CD4-positive, alpha-beta T cell (primary cell): ENCODE results near the gene ATIC. TPM values are rescaled to one million over a fixed set of nuclear protein-coding genes. Genes with fewer than 3 reads are reported as not detected.
A peak's percentile ranks its signal among the peaks of the same experiment; 100 is the strongest.

Experiments
- ATAC-seq: fragments of 200-7000 bp; cut with Tn5 transposase; one replicate; pipeline ENCODE4 v1.10.0; 2022; ENCODE audit warnings: mild to moderate bottlenecking; ENCODE audit not compliant: poor library complexity
- CTCF ChIA-PET: fragments of 350-600 bp; sonication (Branson Sonifier 250); formaldehyde crosslinking; loops from one replicate; lab custom pipeline; 2021; ENCODE audit warnings: antibody characterized with exemption, inconsistent platforms; lab: Charles Lee
- POLR2A ChIA-PET: fragments of 350-600 bp; sonication (Branson Sonifier 250); formaldehyde crosslinking; loops from one replicate; lab custom pipeline; 2021; ENCODE audit warnings: antibody characterized with exemption, inconsistent platforms; lab: Charles Lee
- DNase-seq, 14 experiments: peaks; one replicate each; pipeline ENCODE4 v3.0.0-alpha.2; 2013 to 2020; ENCODE audit warnings: mixed read lengths in 2 of 14
- H3K27ac ChIP-seq, 2 donors: one replicate each; pipeline versions ENCODE4 v1.5.1 to v1.7.0; 2013; ENCODE audit warnings: low read length in 2 of 2, low read depth in 1 of 2, mild to moderate bottlenecking in 1 of 2
- H3K27me3 ChIP-seq, 2 experiments: 1 replicate in 1 of 2; 2 replicates in 1 of 2; pipeline versions ENCODE4 v1.6.1 to v1.7.0; 2013; ENCODE audit warnings: low read length in 2 of 2, control low read depth in 1 of 2, mild to moderate bottlenecking in 1 of 2, moderate library complexity in 1 of 2; ENCODE audit not compliant: insufficient read depth in 2 of 2, control insufficient read depth in 1 of 2
- H3K36me3 ChIP-seq: one replicate; pipeline ENCODE4 v1.6.1; 2013; ENCODE audit warnings: low read length, control low read depth; ENCODE audit not compliant: insufficient read depth
- H3K4me1 ChIP-seq: one replicate; pipeline ENCODE4 v1.6.1; 2013; ENCODE audit warnings: low read length, control low read depth; ENCODE audit not compliant: insufficient read depth
- H3K4me3 ChIP-seq: one replicate; pipeline ENCODE4 v1.5.1; 2013; ENCODE audit warnings: mild to moderate bottlenecking, low read length, moderate library complexity
- H3K9me3 ChIP-seq, 2 experiments: 1 replicate in 1 of 2; 2 replicates in 1 of 2; pipeline versions ENCODE4 v1.6.1 to v1.7.0; 2013; ENCODE audit warnings: low read length in 2 of 2, mild to moderate bottlenecking in 2 of 2, control low read depth in 1 of 2, moderate library complexity in 1 of 2; ENCODE audit not compliant: control insufficient read depth in 1 of 2, insufficient read depth in 1 of 2
- H3K27ac Mint-ChIP-seq: one replicate; pipeline ENCODE4 v1.8.0; 2020; ENCODE audit warnings: mixed read lengths
- H3K27me3 Mint-ChIP-seq: one replicate; pipeline ENCODE4 v1.8.0; 2021; ENCODE audit warnings: mixed read lengths
- H3K36me3 Mint-ChIP-seq: one replicate; pipeline ENCODE4 v1.8.0; 2021; ENCODE audit warnings: low read depth, mixed read lengths
- H3K4me1 Mint-ChIP-seq: one replicate; pipeline ENCODE4 v1.8.0; 2021; ENCODE audit warnings: low read depth, mixed read lengths
- H3K4me3 Mint-ChIP-seq: one replicate; pipeline ENCODE4 v1.8.0; 2020; ENCODE audit warnings: mild to moderate bottlenecking, mixed read lengths
- H3K9me3 Mint-ChIP-seq: one replicate; pipeline ENCODE4 v1.8.0; 2020; ENCODE audit warnings: mixed read lengths
- intact Hi-C, 2 experiments: fragments of 100-400 bp; cut with DNase I in 1 of 2; cut with micrococcal nuclease in 1 of 2; formaldehyde crosslinking; loops; one replicate each; pipeline versions ENCODE4 v1.15.1 to v1.9.0; 2023 to 2025; cut with DNase I, micrococcal nuclease
- polyA plus RNA-seq, 2 donors: library from polyadenylated mRNA; unstranded; fragments of 120-200 nt; gene quantifications; one replicate each; pipeline ENCODE4 v1.2.1, GENCODE V29; 2013
- total RNA-seq, 174 experiments: library from RNA in 2 of 174; stranded (reverse) in 2 of 174; gene quantifications; one replicate each; pipeline ENCODE4 v1.2.3 and lab custom pipeline; 2021 to 2026
- TF ChIP-seq, protein P1 (sequence below): fragments of 200-600 bp; IDR thresholded peaks from one replicate; pipeline ENCODE4 v1.8.0; 2022; ENCODE audit warnings: antibody characterized with exemption, mild to moderate bottlenecking

ATIC gene
- total RNA-seq (10 to 100 TPM; 40.5 to 43.3 TPM), total RNA-seq (lab: John Stamatoyannopoulos, UW) (7.7 to 190 (median 36.2) reads per million in 172 experiments)
- polyA plus RNA-seq (2013, experiment 1 of 2), result 86.0 TPM
- polyA plus RNA-seq (2013, experiment 2 of 2), result 92.1 TPM

DNA sequence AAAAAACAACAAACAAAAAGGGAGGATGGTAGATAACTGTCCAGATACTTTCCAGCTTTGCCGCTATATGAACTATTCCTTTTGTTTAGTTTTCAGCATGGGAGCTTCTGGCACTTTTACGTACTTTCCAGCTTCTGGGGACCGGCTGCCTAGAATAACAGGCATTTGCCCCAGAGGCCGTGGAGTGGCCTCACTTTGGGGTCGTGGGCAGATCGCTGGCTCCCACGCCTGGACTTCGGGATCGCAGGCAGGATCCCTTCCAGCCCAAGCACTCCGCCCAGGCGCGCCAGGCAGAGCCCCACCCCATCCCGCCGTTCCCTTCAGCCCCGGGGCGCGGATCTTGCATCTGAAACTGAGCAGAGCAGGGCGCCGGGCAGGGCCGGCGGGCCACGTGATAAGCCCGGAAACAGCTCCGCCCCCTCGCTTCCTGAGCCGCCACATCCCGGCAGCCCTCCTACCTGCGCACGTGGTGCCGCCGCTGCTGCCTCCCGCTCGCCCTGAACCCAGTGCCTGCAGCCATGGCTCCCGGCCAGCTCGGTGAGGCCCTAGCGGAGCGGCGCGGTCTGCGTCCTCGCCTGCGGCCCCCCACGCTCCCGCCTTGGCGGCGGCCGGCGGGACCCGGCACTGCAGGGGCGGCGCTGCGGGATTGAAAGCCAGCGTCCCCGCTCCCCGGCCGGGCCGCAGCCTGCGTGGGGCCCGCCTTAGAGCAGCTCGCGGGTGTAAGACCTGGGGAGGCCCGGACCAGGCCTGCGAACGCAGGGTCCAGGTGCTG, at the start of gene ATIC:
ATIC (plus strand) TSS at position 435 of the 772 bp plus-strand sequence; CDS start at position 519, 84 bp downstream.
- Histone ChIP-seq H3K36me3 (peaks cover 14% of the 10 kb centered on the region), H3K4me1 (peaks cover 26% of the 10 kb centered on the region), H3K27ac (peak within 1 kb of the TSS; percentile 21 to 56), H3K27me3 (no peaks in the 10 kb centered on the region), H3K4me3 (peak within 1 kb of the TSS; percentile 76), H3K9me3 (no peaks in the 10 kb centered on the region)
- Mint-ChIP-seq H3K9me3 (no peaks in the 10 kb centered on the region), H3K4me1 (peaks cover 38% of the 10 kb centered on the region), H3K27ac (peak within 1 kb of the TSS; percentile 92), H3K27me3 (no peaks in the 10 kb centered on the region), H3K36me3 (peaks cover 39% of the 10 kb centered on the region), H3K4me3 (peak within 1 kb of the TSS; percentile 96)
- DNase-seq (peak; percentile 73 to 93 (median 86)), ATAC-seq (peak; percentile 96)
- TF ChIP-seq, protein P1, sequence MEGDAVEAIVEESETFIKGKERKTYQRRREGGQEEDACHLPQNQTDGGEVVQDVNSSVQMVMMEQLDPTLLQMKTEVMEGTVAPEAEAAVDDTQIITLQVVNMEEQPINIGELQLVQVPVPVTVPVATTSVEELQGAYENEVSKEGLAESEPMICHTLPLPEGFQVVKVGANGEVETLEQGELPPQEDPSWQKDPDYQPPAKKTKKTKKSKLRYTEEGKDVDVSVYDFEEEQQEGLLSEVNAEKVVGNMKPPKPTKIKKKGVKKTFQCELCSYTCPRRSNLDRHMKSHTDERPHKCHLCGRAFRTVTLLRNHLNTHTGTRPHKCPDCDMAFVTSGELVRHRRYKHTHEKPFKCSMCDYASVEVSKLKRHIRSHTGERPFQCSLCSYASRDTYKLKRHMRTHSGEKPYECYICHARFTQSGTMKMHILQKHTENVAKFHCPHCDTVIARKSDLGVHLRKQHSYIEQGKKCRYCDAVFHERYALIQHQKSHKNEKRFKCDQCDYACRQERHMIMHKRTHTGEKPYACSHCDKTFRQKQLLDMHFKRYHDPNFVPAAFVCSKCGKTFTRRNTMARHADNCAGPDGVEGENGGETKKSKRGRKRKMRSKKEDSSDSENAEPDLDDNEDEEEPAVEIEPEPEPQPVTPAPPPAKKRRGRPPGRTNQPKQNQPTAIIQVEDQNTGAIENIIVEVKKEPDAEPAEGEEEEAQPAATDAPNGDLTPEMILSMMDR, result no peak
- intact Hi-C loops, result loop anchor here in 1 of 2 experiments (2.0 to 5.0 kb wide), 3 partner anchors 501 to 1185 kb away; partner anchors contain the start of genes RPL37A and SMARCAL1
- CTCF ChIA-PET, result interaction anchor here (1.6 kb wide), 1 partner anchor 42 kb away, joined by 5 read pairs; no protein-coding TSS in a partner anchor
- POLR2A ChIA-PET, result interaction anchor here (0.5 to 1.9 kb wide), 11 partner anchors 9 to 1187 kb away, joined by 3 to 9 read pairs (median 3); partner anchors contain the start of genes BARD1 and RPL37A

- Mint-ChIP-seq H3K4me3 (no peak overlapping the region), H3K27me3 (peaks cover 5% of the 10 kb centered on the region), H3K27ac (no peak overlapping the region), H3K36me3 (no peaks in the 10 kb centered on the region), H3K4me1 (no peaks in the 10 kb centered on the region), H3K9me3 (no peaks in the 10 kb centered on the region)
- no peak for DNase-seq
- no peaks in the 10 kb centered on the region for H3K36me3 ChIP-seq
- TF ChIP-seq, protein P1, result no peak
- ChIA-PET CTCF (no interaction called here), POLR2A (no interaction called here)
- no peak for ATAC-seq
- intact Hi-C loops, result no loop called here
- H3K27ac ChIP-seq, result no peak overlapping the region
- H3K27me3 ChIP-seq, result no peaks in the 10 kb centered on the region
- no peaks in the 10 kb centered on the region for H3K9me3 ChIP-seq
- H3K4me1 ChIP-seq, result no peaks in the 10 kb centered on the region
- H3K4me3 ChIP-seq, result no peak overlapping the region
These were observed 49.6 kb upstream of the ATIC start for GRCh38 chr2:215262303-215262702.

- DNase-seq (no peak), ATAC-seq (no peak)
- intact Hi-C loops, result no loop called here
- H3K4me3 ChIP-seq, result no peak overlapping the region
- TF ChIP-seq, protein P1, result no peak
- no peaks in the 10 kb centered on the region for H3K4me1 ChIP-seq
- H3K27me3 ChIP-seq, result no peaks in the 10 kb centered on the region
- Mint-ChIP-seq H3K27ac (no peak overlapping the region), H3K4me1 (no peaks in the 10 kb centered on the region), H3K9me3 (no peaks in the 10 kb centered on the region), H3K36me3 (no peaks in the 10 kb centered on the region), H3K27me3 (peaks cover 5% of the 10 kb centered on the region), H3K4me3 (no peak overlapping the region)
- ChIA-PET POLR2A (no interaction called here), CTCF (no interaction called here)
- no peaks in the 10 kb centered on the region for H3K36me3 ChIP-seq
- H3K27ac ChIP-seq, result no peak overlapping the region
- H3K9me3 ChIP-seq, result no peaks in the 10 kb centered on the region
These were observed 49.0 kb upstream of the ATIC start for GRCh38 chr2:215262741-215263362.
